ENCODE measurements around the gene SEC24B. TPM values are rescaled to one million over a fixed set of nuclear protein-coding genes. Genes with fewer than 3 reads are reported as not detected.
A peak's percentile ranks its signal among the peaks of the same experiment; 100 is the strongest.

Gene SEC24B
- total RNA-seq, 1 donor from 2014 or later: 24.1 TPM

DNA sequence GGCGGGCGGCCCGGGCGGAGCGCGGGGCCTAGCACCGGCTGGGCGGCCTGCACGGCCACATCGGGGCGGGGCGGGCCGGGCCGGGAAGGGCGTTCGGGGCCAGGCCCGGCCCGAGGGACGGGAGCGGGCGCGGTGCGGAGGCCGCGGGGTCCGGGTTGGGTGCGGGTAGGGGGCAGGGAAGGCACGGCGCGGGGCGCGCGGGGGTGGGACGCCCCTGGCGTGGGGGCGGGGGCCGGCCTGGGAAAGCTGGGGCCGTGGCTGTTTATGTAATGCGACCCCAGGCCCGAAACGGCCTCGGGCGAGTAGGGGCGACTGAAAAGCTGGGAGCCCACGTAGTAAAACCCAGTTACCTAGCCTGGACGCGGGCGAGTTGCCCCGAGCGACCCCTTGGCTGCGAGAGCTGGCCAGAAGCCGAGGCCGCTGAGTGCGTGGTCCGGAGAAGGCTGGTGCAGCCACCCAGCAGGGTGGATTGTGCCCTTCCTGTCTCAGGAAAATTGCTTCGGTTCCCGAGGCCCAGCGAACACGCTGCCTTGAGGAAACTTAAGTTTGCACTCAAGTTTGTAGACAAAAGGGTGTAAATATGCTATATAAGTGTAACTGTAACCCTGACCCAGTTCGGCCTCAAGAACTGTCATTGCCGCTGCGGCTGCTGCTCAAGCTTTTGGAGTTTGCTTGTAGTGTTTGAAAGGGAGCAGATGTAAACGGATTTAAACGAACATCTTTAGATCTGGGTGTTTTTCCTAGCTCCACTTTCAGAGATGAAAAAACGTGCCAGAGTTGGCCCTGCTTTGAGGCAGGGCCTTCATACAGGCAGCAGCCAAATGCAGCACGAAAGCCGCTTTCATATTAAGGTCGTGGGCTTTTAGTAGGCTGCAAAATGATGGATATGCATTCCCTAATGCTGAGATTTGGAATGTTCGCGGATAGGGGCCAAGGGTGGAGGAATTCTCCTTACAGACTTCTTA, 674 bp downstream of the SEC24B start:
- no peak for DNase-seq (ENCODE audit: low read depth)
- TF ChIP-seq, protein P1, sequence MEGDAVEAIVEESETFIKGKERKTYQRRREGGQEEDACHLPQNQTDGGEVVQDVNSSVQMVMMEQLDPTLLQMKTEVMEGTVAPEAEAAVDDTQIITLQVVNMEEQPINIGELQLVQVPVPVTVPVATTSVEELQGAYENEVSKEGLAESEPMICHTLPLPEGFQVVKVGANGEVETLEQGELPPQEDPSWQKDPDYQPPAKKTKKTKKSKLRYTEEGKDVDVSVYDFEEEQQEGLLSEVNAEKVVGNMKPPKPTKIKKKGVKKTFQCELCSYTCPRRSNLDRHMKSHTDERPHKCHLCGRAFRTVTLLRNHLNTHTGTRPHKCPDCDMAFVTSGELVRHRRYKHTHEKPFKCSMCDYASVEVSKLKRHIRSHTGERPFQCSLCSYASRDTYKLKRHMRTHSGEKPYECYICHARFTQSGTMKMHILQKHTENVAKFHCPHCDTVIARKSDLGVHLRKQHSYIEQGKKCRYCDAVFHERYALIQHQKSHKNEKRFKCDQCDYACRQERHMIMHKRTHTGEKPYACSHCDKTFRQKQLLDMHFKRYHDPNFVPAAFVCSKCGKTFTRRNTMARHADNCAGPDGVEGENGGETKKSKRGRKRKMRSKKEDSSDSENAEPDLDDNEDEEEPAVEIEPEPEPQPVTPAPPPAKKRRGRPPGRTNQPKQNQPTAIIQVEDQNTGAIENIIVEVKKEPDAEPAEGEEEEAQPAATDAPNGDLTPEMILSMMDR (IDR thresholded peaks at IDR 0.05; ENCODE audit: insufficient read depth, low read length, poor library complexity, severe bottlenecking): no peak
- Histone ChIP-seq H3K4me3 (ENCODE audit: low read depth, low read length) (peak overlapping the region; percentile 83), H3K27me3 (ENCODE audit: control insufficient read depth, insufficient read depth, low read length) (no peaks in the 10 kb centered on the region), H3K36me3 (ENCODE audit: control insufficient read depth, insufficient read depth, low read length) (no peaks in the 10 kb centered on the region)

DNA sequence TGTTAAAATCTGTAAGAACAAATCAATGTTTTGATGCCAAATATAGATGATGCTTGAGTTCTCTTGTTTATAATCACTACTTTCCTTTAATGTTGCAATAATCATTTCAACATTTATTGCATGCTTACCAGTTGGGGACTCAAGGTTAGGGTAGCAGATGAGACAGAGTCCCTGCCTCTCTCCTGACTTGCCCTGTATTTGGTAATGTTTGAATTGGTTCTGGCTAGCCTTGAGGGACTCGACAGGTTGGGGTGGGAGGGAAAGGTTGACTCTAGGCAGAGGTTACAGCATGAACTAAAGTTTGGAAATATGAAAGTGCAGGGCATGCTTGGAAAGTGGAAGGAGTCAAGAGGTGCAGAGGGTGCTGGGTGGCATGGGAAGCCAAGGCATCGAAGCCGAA, 2.0 kb downstream of the SEC24B start:
- no peak for DNase-seq (ENCODE audit: low read depth)
- TF ChIP-seq, protein P1 (IDR thresholded peaks at IDR 0.05; ENCODE audit: insufficient read depth, low read length, poor library complexity, severe bottlenecking): no peak
- no peaks in the 10 kb centered on the region for H3K27me3 ChIP-seq (ENCODE audit: control insufficient read depth, insufficient read depth, low read length)
- no peaks in the 10 kb centered on the region for H3K36me3 ChIP-seq (ENCODE audit: control insufficient read depth, insufficient read depth, low read length)
- no peak overlapping the region for H3K4me3 ChIP-seq (ENCODE audit: low read depth, low read length)

DNA sequence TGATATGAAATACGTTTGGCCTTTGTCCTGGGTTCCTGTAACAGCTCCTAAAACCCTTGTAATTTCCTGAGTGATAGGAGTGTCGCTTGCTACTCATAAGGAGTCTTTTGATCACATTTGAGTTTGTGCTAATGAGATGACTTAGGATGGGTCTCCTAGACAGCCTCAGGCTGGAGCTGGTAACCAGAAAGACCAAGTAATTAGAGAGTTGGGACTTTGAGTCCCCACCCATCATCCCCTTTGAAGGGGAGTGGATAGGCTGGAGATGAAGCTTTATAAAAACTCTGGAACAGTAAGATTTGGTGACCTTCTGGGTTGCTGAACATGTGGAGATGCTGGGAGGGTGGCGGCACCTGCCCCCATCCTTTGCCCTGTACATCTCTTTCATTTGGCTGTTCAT, 2.9 kb downstream of the SEC24B start:
- Histone ChIP-seq H3K27me3 (ENCODE audit: control insufficient read depth, insufficient read depth, low read length) (no peaks in the 10 kb centered on the region), H3K4me3 (ENCODE audit: low read depth, low read length) (no peak overlapping the region), H3K36me3 (ENCODE audit: control insufficient read depth, insufficient read depth, low read length) (no peaks in the 10 kb centered on the region)
- DNase-seq (ENCODE audit: low read depth): no peak
- TF ChIP-seq, protein P1 (IDR thresholded peaks at IDR 0.05; ENCODE audit: insufficient read depth, low read length, poor library complexity, severe bottlenecking): no peak

DNA sequence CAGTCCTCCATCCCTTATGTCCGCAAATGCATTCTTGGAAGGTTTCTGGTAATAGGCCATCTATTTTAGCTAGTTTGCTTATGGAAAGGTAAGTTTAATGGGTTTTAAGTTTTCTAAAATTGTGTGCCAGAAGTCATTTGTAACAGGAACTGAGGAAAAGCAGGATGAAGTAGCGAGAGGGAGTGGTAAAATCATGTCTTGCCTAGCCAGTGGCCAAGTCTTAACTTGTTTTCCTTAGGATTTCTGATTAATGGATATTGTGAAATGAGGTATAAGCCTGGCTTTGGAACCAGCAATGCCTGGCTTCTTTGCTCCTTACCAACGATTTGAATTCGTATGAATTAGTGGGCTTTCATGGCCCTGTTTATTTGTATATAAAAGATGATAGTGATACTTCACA, 7.3 kb downstream of the SEC24B start:
- H3K4me3 ChIP-seq (ENCODE audit: low read depth, low read length): no peak overlapping the region
- no peaks in the 10 kb centered on the region for H3K36me3 ChIP-seq (ENCODE audit: control insufficient read depth, insufficient read depth, low read length)
- H3K27me3 ChIP-seq (ENCODE audit: control insufficient read depth, insufficient read depth, low read length): no peaks in the 10 kb centered on the region
- TF ChIP-seq, protein P1 (IDR thresholded peaks at IDR 0.05; ENCODE audit: insufficient read depth, low read length, poor library complexity, severe bottlenecking): no peak
- DNase-seq (ENCODE audit: low read depth): no peak

DNA sequence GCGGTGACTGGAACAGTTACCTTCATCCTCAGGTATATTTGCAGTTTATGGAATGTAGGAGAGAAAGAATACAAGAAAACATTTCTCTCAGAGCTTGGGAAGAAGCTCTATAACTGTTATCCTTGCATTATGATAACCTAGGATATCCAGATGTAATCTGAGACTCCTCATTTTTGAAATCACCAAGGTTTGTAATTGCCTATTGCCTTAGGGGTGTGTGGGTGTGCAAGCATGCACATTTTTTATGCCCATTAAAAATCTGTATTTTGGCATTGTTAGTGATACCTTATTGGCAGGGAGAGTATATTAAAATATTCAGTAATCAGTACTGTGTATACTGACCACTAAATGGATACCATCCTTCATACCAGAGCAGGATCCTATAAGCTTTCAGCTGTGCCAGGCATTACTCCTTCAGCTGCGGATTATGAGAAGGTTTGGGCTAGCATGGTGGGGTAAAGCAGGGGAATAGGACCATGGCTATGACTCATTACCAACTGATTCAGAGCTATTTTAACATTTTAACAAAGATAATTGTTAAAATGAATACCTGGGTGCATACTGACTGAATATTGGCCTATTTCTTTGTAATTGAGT, 8.3 kb downstream of the SEC24B start:
- TF ChIP-seq, protein P1 (IDR thresholded peaks at IDR 0.05; ENCODE audit: insufficient read depth, low read length, poor library complexity, severe bottlenecking): no peak
- Histone ChIP-seq H3K4me3 (ENCODE audit: low read depth, low read length) (no peak overlapping the region), H3K27me3 (ENCODE audit: control insufficient read depth, insufficient read depth, low read length) (no peaks in the 10 kb centered on the region), H3K36me3 (ENCODE audit: control insufficient read depth, insufficient read depth, low read length) (no peaks in the 10 kb centered on the region)
- no peak for DNase-seq (ENCODE audit: low read depth)

Data from kidney epithelial cell (primary cell).